Psoas muscle (tissue), 8 donors: Measurements from ENCODE around the gene RBFOX2. TPM values are rescaled to one million over a fixed set of nuclear protein-coding genes. Genes with fewer than 3 reads are reported as not detected.
"Not testable (repeated sequence)": the region's sequence is repeated elsewhere in the genome, so short reads cannot be mapped to it uniquely, and the experiment has no call there.

Experiments
- ATAC-seq, 4 donors: fragments of 200-7000 bp; cut with Tn5 transposase; one replicate each; pipeline ENCODE4 v1.9.1; 2020; ENCODE audit warnings: moderate library complexity in 3 of 4, mild to moderate bottlenecking in 2 of 4
- DNase-seq, 2 donors: peaks; one replicate each; pipeline ENCODE4 v3.0.0-alpha.2; 2020
- H3K27ac ChIP-seq: fragments of 200-600 bp; one replicate; pipeline ENCODE4 v1.8.0; 2022
- H3K27me3 ChIP-seq, 3 donors: fragments of 200-600 bp in 1 of 3; one replicate each; pipeline versions ENCODE4 v1.6.1 to v1.8.0; 2013 to 2022; ENCODE audit warnings: low read length in 2 of 3, mild to moderate bottlenecking in 2 of 3, moderate library complexity in 1 of 3; ENCODE audit not compliant: insufficient read depth in 3 of 3
- H3K36me3 ChIP-seq, 2 donors: fragments of 200-600 bp in 1 of 2; one replicate each; pipeline versions ENCODE4 v1.6.1 to v1.8.0; 2013 to 2022; ENCODE audit warnings: low read depth in 1 of 2, mild to moderate bottlenecking in 1 of 2, moderate library complexity in 1 of 2; ENCODE audit not compliant: insufficient read depth in 1 of 2
- H3K4me1 ChIP-seq: fragments of 200-600 bp; one replicate; pipeline ENCODE4 v1.8.0; 2022
- H3K4me3 ChIP-seq: fragments of 200-600 bp; one replicate; pipeline ENCODE4 v1.8.0; 2022; ENCODE audit warnings: mild to moderate bottlenecking
- H3K9me3 ChIP-seq: fragments of 200-600 bp; one replicate; pipeline ENCODE4 v1.8.0; 2022
- CTCF ChIP-seq: fragments of 200-600 bp; IDR thresholded peaks from one replicate; pipeline ENCODE4 v1.8.0; 2022; ENCODE audit warnings: antibody characterized with exemption
- WGBS, 3 donors: extraction: QIAGEN DNeasy Blood & Tissue Kit; methylation state at CpG; one replicate each; pipeline versions ENCODE4 v1.1.6 to v1.1.7; 2013; 5-methylcytosine and 5-hydroxymethylcytosine counted together
- intact Hi-C, 2 donors: fragments of 100-400 bp; cut with DNase I; formaldehyde crosslinking; loops; one replicate each; pipeline versions ENCODE4 v1.11.0 to v1.14.2; 2022
- polyA plus RNA-seq, 3 donors: library from polyadenylated mRNA; stranded (reverse); fragments of 200-250 nt; gene quantifications; one replicate each; pipeline ENCODE4 v1.2.3, GENCODE V29; 2013
- total RNA-seq, 4 donors: library from RNA; stranded (reverse); fragmentation: NEBNext Ultra II Directional in 2 of 4; extraction: Animal tissue kit (Norgen Biotek cat#: 25700) in 2 of 4; gene quantifications; one replicate each; pipeline versions ENCODE4 v1.2.1 to v1.2.4, GENCODE V29; 2021 to 2023
- donor health status: healthy with polysubstance abuse.
- donor health status: DM: no; HTN: no; CAD: no; lungs with moderate emphysema.
- donor health status: Bipolar disorder and iron deficiency.
- donor health status: healthy.
- donor health status: DM: yes; HTN: yes; CAD: no.
- donor health status: DM: no; HTN: no; CAD: no.
- donor health status: DM: no; HTN: no; CAD: no.
- donor health status: DM: yes; HTN: yes; CAD: no.

The RBFOX2 gene
- total and polyA plus RNA-seq, 7 donors: 7.7 to 50.4 (median 28.4) TPM

GRCh38 chr22:35703861-35704584 lies 324.6 kb downstream of the RBFOX2 start:
- WGBS, 3 donors: 75 to 85% (median 76%) methylated on average over 7 of the region's 7 CpGs
- ATAC-seq (no peak), DNase-seq (no peak)
- Histone ChIP-seq H3K27ac (no peak overlapping the region), H3K27me3 (peaks cover 0 to 2% (median 0%) of the 10 kb centered on the region in 3 donors), H3K9me3 (no peaks in the 10 kb centered on the region), H3K4me3 (no peak overlapping the region), H3K36me3 (no peaks in the 10 kb centered on the region), H3K4me1 (no peaks in the 10 kb centered on the region)
- TF ChIP-seq CTCF: no peak
- intact Hi-C loops: no loop called here

- H3K27me3 ChIP-seq, H3K27ac ChIP-seq, H3K4me3 ChIP-seq, ATAC-seq, H3K36me3 ChIP-seq, H3K4me1 ChIP-seq, DNase-seq, H3K9me3 ChIP-seq, intact Hi-C loops: not testable (repeated sequence)
- 64 to 79% (median 69%) methylated on average over 6 of the region's 6 CpGs for WGBS, 3 donors
Observed at GRCh38 chr22:35699852-35700251, 328.8 kb downstream of the RBFOX2 start.

GRCh38 chr22:35697142-35697541 lies 331.5 kb downstream of the RBFOX2 start:
- intact Hi-C loops: no loop called here

GRCh38 chr22:35695202-35695601 lies 333.4 kb downstream of the RBFOX2 start:
- WGBS, 3 donors: 79 to 83% (median 80%) methylated on average over 13 of the region's 13 CpGs
- Histone ChIP-seq H3K4me3 (no peak overlapping the region), H3K4me1 (no peaks in the 10 kb centered on the region), H3K36me3 (no peaks in the 10 kb centered on the region), H3K27me3 (no peaks in the 10 kb centered on the region), H3K27ac (no peak overlapping the region), H3K9me3 (no peaks in the 10 kb centered on the region)
- no peak for TF ChIP-seq CTCF
- intact Hi-C loops: no loop called here
- no peak for DNase-seq
- no peak for ATAC-seq

More at GRCh38 chr22:35697142-35697541, 331.5 kb downstream of the RBFOX2 start:
- Histone ChIP-seq H3K4me1 (no peaks in the 10 kb centered on the region), H3K4me3 (no peak overlapping the region), H3K27ac (no peak overlapping the region), H3K27me3 (no peaks in the 10 kb centered on the region), H3K36me3 (no peaks in the 10 kb centered on the region), H3K9me3 (no peaks in the 10 kb centered on the region)
- no peak for TF ChIP-seq CTCF
- ATAC-seq (no peak), DNase-seq (no peak)
- WGBS, 3 donors: 69 to 73% (median 71%) methylated on average over 14 of the region's 14 CpGs

GRCh38 chr22:35690001-35690400 lies 338.6 kb downstream of the RBFOX2 start:
- no peak overlapping the region for H3K4me3 ChIP-seq
- 45 to 64% (median 64%) methylated on average over 1 of the region's 1 CpG for WGBS, 3 donors
- intact Hi-C loops: no loop called here
- TF ChIP-seq CTCF: no peak
- no peaks in the 10 kb centered on the region for H3K9me3 ChIP-seq
- ATAC-seq (no peak), DNase-seq (no peak)
- peaks cover 9% of the 10 kb centered on the region for H3K4me1 ChIP-seq
- H3K27ac ChIP-seq: no peak overlapping the region
- no peaks in the 10 kb centered on the region for H3K27me3 ChIP-seq
- no peaks in the 10 kb centered on the region for H3K36me3 ChIP-seq
